SK-MEL-5 (cell line): Measurements from ENCODE around the gene PDE8A. TPM values are rescaled to one million over a fixed set of nuclear protein-coding genes. Genes with fewer than 3 reads are reported as not detected.

Source experiments
- DNase-seq: peaks from one replicate; pipeline ENCODE4 v3.0.0-alpha.2; 2016; ENCODE audit warnings: low read depth, low spot score
- in situ Hi-C: cut with HindIII; loops from 2 replicates; pipeline ENCODE4 v1.10.0; 2016; ENCODE audit warnings: low sequenced_read_pairs, high pct_unique_total_duplicates, low pct_unique_long_range_greater_than_20kb
- total RNA-seq: library from RNA; depleted of rRNA; stranded (reverse); fragments of >200 nt; shearing (Covaris generic); gene quantifications from 2 replicates; pipeline ENCODE4 v1.2.3, GENCODE V29; 2014

PDE8A gene
- total RNA-seq, 1 experiment from 2014 or later = 24.0 TPM

- in situ Hi-C loops = no loop called here
These were observed 38.3 kb downstream of the PDE8A start for GRCh38 chr15:85019815-85020590.

DNA sequence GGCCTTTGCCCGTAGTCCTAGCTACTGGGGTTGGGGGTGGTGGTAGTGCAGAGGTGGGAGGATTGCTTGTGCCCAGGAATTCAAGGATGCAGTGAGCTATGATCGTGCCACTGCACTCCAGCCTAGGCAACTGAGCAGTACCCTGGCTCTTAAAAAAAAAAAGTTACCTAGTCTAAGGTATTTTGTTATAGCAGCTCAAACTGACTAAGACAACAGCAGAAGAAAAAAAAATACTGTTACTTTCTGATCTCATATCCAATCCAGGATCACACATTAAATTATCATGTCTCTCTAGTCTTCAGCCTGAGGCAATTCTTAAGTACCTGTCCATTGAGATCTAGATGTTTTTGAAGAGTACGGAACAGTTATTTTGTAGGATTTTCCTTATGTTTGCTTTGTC, 39.8 kb downstream of the PDE8A start:
- in situ Hi-C loops = no loop called here
- DNase-seq = no peak

More at GRCh38 chr15:85019815-85020590, 38.3 kb downstream of the PDE8A start:
- DNase-seq = no peak

GRCh38 chr15:85022860-85023403, 41.3 kb downstream of the PDE8A start:
- DNase-seq = no peak
- in situ Hi-C loops = no loop called here

- no peak for DNase-seq
- in situ Hi-C loops = no loop called here
These were observed 42.3 kb downstream of the PDE8A start for GRCh38 chr15:85024003-85024402.

- in situ Hi-C loops = no loop called here
- no peak for DNase-seq
These were observed 43.1 kb downstream of the PDE8A start for GRCh38 chr15:85024509-85025336.

GRCh38 chr15:85025516-85026251, 44.0 kb downstream of the PDE8A start:
- in situ Hi-C loops = no loop called here
- DNase-seq = no peak

DNA sequence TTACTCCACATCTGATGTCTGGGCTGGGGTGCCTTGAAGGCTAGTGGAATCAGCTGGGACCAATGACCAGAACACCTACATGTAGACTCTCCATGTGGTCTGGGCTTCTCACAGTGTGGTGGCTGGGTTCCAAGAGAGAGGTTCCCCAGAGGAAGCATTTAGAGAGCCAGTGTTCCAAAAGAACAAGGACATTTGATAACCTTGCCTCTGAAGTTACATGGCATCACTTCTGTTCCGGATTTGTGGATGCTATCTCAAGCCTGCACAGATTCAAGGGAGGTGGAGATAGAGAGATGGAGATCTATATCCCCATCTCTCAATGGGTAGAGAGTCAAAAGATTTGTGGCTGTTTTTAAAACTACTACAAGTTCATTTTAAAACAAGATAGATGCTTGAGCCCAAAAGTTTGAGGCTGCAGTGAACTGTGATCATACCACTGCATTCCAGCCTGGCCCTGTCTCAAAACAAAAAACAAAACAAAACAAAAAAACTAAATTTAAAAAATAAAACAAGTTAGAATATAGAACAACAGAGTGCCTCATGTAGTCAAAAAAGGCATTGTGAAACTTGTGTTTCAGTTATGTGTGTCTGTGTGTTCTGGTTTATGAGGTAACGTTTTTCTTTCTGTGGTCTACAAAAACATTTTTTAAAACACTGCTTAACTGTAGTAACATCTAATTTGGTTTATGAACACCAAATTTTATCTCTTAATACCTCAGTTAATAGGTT, 44.8 kb downstream of the PDE8A start:
- in situ Hi-C loops = no loop called here
- no peak for DNase-seq

- in situ Hi-C loops = no loop called here
- DNase-seq = peak; percentile 27
These were observed 45.4 kb downstream of the PDE8A start for GRCh38 chr15:85027033-85027380.

GRCh38 chr15:85027421-85027820, 45.8 kb downstream of the PDE8A start:
- DNase-seq = no peak
- in situ Hi-C loops = no loop called here

GRCh38 chr15:85028416-85028815, 46.8 kb downstream of the PDE8A start:
- in situ Hi-C loops = no loop called here
- no peak for DNase-seq

- in situ Hi-C loops = no loop called here
- DNase-seq = no peak
These were observed 47.6 kb downstream of the PDE8A start for GRCh38 chr15:85029221-85029620.

- in situ Hi-C loops = no loop called here
- no peak for DNase-seq
These were observed 48.8 kb downstream of the PDE8A start for GRCh38 chr15:85030301-85030929.

GRCh38 chr15:85031086-85031943, 49.7 kb downstream of the PDE8A start:
- in situ Hi-C loops = no loop called here

DNA sequence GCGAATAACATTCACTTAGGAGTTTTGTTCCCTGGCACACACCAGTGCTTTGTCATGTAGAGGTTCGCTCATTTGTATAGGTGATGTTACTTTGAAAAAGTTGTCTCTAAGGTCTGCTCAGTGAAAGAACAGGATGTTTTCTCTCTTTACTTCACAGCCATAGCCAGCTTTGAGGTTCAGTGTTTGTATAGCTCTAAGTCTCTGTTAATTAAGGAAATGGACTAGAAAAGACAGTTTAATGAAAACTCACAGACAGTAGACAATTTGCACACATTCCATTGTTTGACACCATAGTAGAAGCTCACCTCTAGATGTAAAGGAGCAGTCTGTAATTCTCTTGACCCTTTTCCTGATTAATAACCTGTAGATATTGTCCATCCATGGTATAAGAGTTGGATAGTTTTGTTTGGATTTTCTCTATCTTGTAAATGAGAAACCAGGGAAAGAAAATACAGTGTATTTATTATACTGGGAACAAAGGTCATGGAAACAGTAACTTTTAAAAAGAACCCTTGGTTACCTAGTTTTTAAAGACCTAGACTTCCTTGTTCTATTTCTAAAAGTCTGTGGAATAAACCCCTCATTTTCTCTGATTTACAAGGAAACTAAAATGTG, 50.4 kb downstream of the PDE8A start:
- in situ Hi-C loops = no loop called here
- no peak for DNase-seq

More at GRCh38 chr15:85031086-85031943, 49.7 kb downstream of the PDE8A start:
- DNase-seq = no peak

DNA sequence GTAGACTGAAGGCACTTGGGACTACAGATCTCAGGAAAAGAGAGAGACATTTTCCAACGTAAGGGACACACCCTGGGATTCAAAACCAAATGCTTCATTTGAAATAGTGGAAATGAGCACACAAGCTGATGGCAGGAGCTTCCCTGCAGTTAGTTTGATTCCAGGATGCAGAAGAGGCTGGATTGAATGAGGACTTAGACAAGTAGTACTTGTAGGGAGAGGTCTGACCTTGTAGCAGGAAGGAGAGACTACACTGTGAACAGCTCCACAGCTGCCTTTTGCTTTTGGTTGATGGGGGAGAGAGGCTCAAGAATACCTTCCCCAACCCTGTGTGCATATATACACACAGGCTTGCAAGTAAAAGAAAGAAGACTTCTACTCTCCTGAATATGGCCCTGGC, 51.5 kb downstream of the PDE8A start:
- in situ Hi-C loops = no loop called here
- DNase-seq = no peak

DNA sequence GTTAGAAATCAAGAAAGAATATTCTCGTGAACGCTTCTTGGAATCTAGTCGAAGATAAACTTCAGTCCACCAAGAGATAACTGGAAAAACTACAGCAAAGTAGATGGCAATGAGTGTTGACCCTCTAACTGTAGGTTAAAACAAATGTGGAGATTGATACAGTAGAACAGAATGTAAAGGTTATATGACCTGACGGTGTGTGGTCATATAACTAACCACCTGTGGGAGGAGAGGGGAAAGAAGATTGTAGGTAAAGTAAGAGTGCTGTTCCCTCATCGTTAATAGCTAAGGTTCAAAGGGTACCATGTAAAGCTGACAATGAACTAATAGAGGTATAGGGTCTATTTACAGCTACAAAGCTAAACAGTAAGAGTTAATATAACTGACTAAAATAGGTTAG, 52.6 kb downstream of the PDE8A start:
- no peak for DNase-seq
- in situ Hi-C loops = no loop called here
